PC-3 (cell line): Measurements from ENCODE around the gene DCAF7. TPM values are rescaled to one million over a fixed set of nuclear protein-coding genes. Genes with fewer than 3 reads are reported as not detected.

Experiments used
- ATAC-seq: fragments of 200-7000 bp; cut with Tn5 transposase; 2 replicates; pipeline ENCODE4 v1.9.1; 2020; ENCODE audit warnings: mild to moderate bottlenecking, moderate library complexity
- BruUV-seq: library from RNA; stranded (reverse); fragments of 400-500 nt; replicated peaks from 2 replicates; lab custom pipeline; 2021; lab: Mats Ljungman, UMichigan
- CTCF ChIA-PET: fragments of 300-600 bp; sonication (Branson Sonifier 250); formaldehyde crosslinking; loops from one replicate; lab custom pipeline; 2022; ENCODE audit warnings: antibody characterized with exemption; lab: Charles Lee
- POLR2A ChIA-PET: fragments of 300-600 bp; sonication (Branson Sonifier 250); formaldehyde crosslinking; loops from one replicate; lab custom pipeline; 2022; ENCODE audit warnings: antibody characterized with exemption; ENCODE audit not compliant: unreplicated experiment; lab: Charles Lee
- DNase-seq: peaks from one replicate; pipeline ENCODE4 v3.0.0-alpha.2; 2015
- H2AFZ ChIP-seq: fragments of 300-600 bp; sonication (generic); 2 replicates; pipeline ENCODE4 v1.6.0; 2016; ENCODE audit warnings: antibody characterized with exemption, low read length
- H3F3A ChIP-seq: fragments of 300-600 bp; sonication (generic); one replicate; pipeline ENCODE4 v1.6.0; 2017; ENCODE audit warnings: antibody characterized with exemption, low read length, control low read depth, mild to moderate bottlenecking; ENCODE audit not compliant: unreplicated experiment
- H3K27ac ChIP-seq: fragments of 300-600 bp; sonication (generic); 2 replicates; pipeline ENCODE4 v1.5.1; 2016; ENCODE audit warnings: mild to moderate bottlenecking, low read length
- H3K27me3 ChIP-seq: fragments of 300-600 bp; sonication (generic); 2 replicates; pipeline ENCODE4 v1.6.1; 2016; ENCODE audit warnings: low read length, mixed read lengths
- H3K36me3 ChIP-seq: fragments of 300-600 bp; sonication (generic); 2 replicates; pipeline ENCODE4 v1.6.1; 2016; ENCODE audit warnings: low read depth, mixed run types, low read length, mixed read lengths
- H3K4me1 ChIP-seq: fragments of 300-600 bp; sonication (generic); 2 replicates; pipeline ENCODE4 v1.5.1; 2016; ENCODE audit warnings: low read length; ENCODE audit not compliant: insufficient read depth
- H3K4me2 ChIP-seq: fragments of 300-600 bp; sonication (generic); 2 replicates; pipeline ENCODE4 v1.6.0; 2016; ENCODE audit warnings: low read length
- H3K4me3 ChIP-seq: fragments of 300-600 bp; sonication (generic); 2 replicates; pipeline ENCODE4 v1.5.1; 2016; ENCODE audit warnings: mild to moderate bottlenecking, low read length, mixed read lengths
- H3K79me2 ChIP-seq: fragments of 300-600 bp; sonication (generic); 2 replicates; pipeline ENCODE4 v1.6.1; 2017; ENCODE audit warnings: low read length, mixed read lengths
- H3K9ac ChIP-seq: fragments of 300-600 bp; sonication (generic); 2 replicates; pipeline ENCODE4 v1.6.0; 2016; ENCODE audit warnings: mild to moderate bottlenecking, low read length
- H3K9me2 ChIP-seq: fragments of 300-600 bp; sonication (generic); replicated peaks from 2 replicates; pipeline ENCODE4 v1.6.1; 2016; ENCODE audit warnings: mixed run types, low read length, mixed read lengths
- H3K9me3 ChIP-seq: fragments of 300-600 bp; sonication (generic); 2 replicates; pipeline ENCODE4 v1.6.1; 2016; ENCODE audit warnings: low read length, mixed read lengths
- H4K20me1 ChIP-seq: fragments of 300-600 bp; sonication (generic); 2 replicates; pipeline ENCODE4 v1.6.1; 2016; ENCODE audit warnings: low read length, mixed read lengths
- CTCF ChIP-seq: fragments of 300-600 bp; sonication (generic); conservative IDR thresholded peaks from 2 replicates; pipeline ENCODE4 v1.5.1; 2017; ENCODE audit warnings: antibody characterized with exemption, low read depth, mild to moderate bottlenecking, low read length
- EZH2 ChIP-seq: fragments of 300-600 bp; sonication (generic); IDR thresholded peaks from one replicate; pipeline ENCODE4 v1.6.1; 2017; ENCODE audit warnings: antibody characterized with exemption, mild to moderate bottlenecking, low read length; ENCODE audit not compliant: unreplicated experiment
- EZH2phosphoT487 ChIP-seq: fragments of 300-600 bp; sonication (generic); IDR thresholded peaks from 2 replicates; pipeline ENCODE4 v1.6.1; 2018; ENCODE audit warnings: mild to moderate bottlenecking, antibody characterized with exemption, low read length, borderline replicate concordance
- intact Hi-C: fragments of 100-400 bp; cut with micrococcal nuclease; formaldehyde crosslinking; loops from 2 replicates; pipeline ENCODE4 v1.9.0; 2023
- total RNA-seq: library from RNA; depleted of rRNA; stranded (reverse); fragments of >200 nt; gene quantifications from 2 replicates; pipeline ENCODE4 v1.2.3, GENCODE V29; 2014

Gene DCAF7
- total RNA-seq, 1 experiment from 2014 or later: 46.5 TPM

- no peaks in the 10 kb centered on the region for H3K9me2 ChIP-seq
- H3K9ac ChIP-seq: no peak overlapping the region
- no peak overlapping the region for H3K4me2 ChIP-seq
- BruUV-seq: no TSS peak
- TF ChIP-seq EZH2 (no peak), CTCF (no peak), EZH2phosphoT487 (no peak)
- no peaks in the 10 kb centered on the region for H3F3A ChIP-seq
- H3K36me3 ChIP-seq: peaks cover 35% of the 10 kb centered on the region; the same call in 1 of the 2 replicates
- CTCF ChIA-PET: no interaction called here
- H4K20me1 ChIP-seq: peaks cover 20% of the 10 kb centered on the region; the same call in 1 of the 2 replicates
- intact Hi-C loops: no loop called here
- H3K27me3 ChIP-seq: no peaks in the 10 kb centered on the region
- no peak for DNase-seq
- no peak overlapping the region for H3K27ac ChIP-seq
- H3K9me3 ChIP-seq: no peaks in the 10 kb centered on the region
- H3K79me2 ChIP-seq: peaks cover 62% of the 10 kb centered on the region
- ATAC-seq: no peak
- POLR2A ChIA-PET: no interaction called here
- no peak overlapping the region for H3K4me3 ChIP-seq
- H3K4me1 ChIP-seq: no peaks in the 10 kb centered on the region
- no peak overlapping the region for H2AFZ ChIP-seq
Observed at GRCh38 chr17:63578027-63578768, 27.9 kb downstream of the DCAF7 start.

GRCh38 chr17:63578769-63579111 lies 28.5 kb downstream of the DCAF7 start:
- H3K9me3 ChIP-seq: no peaks in the 10 kb centered on the region
- POLR2A ChIA-PET: no interaction called here
- no peak overlapping the region for H3K4me2 ChIP-seq
- H3K36me3 ChIP-seq: peaks cover 40% of the 10 kb centered on the region
- CTCF ChIA-PET: no interaction called here
- DNase-seq: no peak
- peaks cover 57% of the 10 kb centered on the region for H3K79me2 ChIP-seq
- no peak overlapping the region for H3K4me3 ChIP-seq
- ATAC-seq: no peak
- H3K4me1 ChIP-seq: no peaks in the 10 kb centered on the region
- H2AFZ ChIP-seq: no peak overlapping the region
- no peaks in the 10 kb centered on the region for H3K9me2 ChIP-seq
- intact Hi-C loops: no loop called here
- TF ChIP-seq EZH2 (no peak), EZH2phosphoT487 (no peak), CTCF (no peak)
- H3F3A ChIP-seq: no peaks in the 10 kb centered on the region
- no peaks in the 10 kb centered on the region for H3K27me3 ChIP-seq
- H4K20me1 ChIP-seq: peaks cover 20% of the 10 kb centered on the region; the same call in 1 of the 2 replicates
- H3K27ac ChIP-seq: no peak overlapping the region
- no TSS peak for BruUV-seq
- no peak overlapping the region for H3K9ac ChIP-seq

GRCh38 chr17:63579633-63580032 lies 29.4 kb downstream of the DCAF7 start:
- H3K9me2 ChIP-seq: no peaks in the 10 kb centered on the region
- intact Hi-C loops: no loop called here
- H3K4me3 ChIP-seq: no peak overlapping the region
- no TSS peak for BruUV-seq
- 0 out of 2 replicates have a peak, but pooled peaks cover 12% of the 10 kb centered on the region for H4K20me1 ChIP-seq
- ATAC-seq (no peak), DNase-seq (no peak)
- no peak overlapping the region for H3K4me2 ChIP-seq
- H3K4me1 ChIP-seq: no peaks in the 10 kb centered on the region
- no peak overlapping the region for H2AFZ ChIP-seq
- peaks cover 45% of the 10 kb centered on the region for H3K36me3 ChIP-seq
- H3K79me2 ChIP-seq: peaks cover 48% of the 10 kb centered on the region
- H3K9ac ChIP-seq: no peak overlapping the region
- no peaks in the 10 kb centered on the region for H3K9me3 ChIP-seq
- POLR2A ChIA-PET: no interaction called here
- no peak overlapping the region for H3K27ac ChIP-seq
- CTCF ChIA-PET: no interaction called here
- no peaks in the 10 kb centered on the region for H3F3A ChIP-seq
- TF ChIP-seq EZH2: no peak
- no peak for TF ChIP-seq CTCF
- no peak for TF ChIP-seq EZH2phosphoT487
- no peaks in the 10 kb centered on the region for H3K27me3 ChIP-seq
